Measurements from ENCODE around the gene CYTH1.

Gene CYTH1

DNA sequence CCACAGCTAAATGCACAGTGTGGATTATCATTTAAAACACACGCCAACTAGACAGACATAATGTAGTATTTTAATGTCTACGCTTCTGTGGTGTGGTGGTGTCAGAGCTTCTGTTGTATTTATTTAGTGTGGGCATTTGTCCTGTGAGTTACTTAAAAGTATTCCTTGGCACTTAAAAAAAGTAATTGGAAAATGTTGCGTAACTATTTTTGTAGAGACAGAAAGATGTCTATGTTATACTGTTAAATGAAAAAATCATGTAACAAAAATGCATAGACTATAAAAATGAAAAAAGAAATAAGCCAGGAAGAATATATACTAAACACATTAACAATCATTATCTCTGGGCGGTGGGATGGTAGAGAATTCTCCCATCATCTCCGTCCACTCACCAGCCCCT lies 39.2 kb downstream of the CYTH1 start:
- TF ChIP-seq, protein P1, sequence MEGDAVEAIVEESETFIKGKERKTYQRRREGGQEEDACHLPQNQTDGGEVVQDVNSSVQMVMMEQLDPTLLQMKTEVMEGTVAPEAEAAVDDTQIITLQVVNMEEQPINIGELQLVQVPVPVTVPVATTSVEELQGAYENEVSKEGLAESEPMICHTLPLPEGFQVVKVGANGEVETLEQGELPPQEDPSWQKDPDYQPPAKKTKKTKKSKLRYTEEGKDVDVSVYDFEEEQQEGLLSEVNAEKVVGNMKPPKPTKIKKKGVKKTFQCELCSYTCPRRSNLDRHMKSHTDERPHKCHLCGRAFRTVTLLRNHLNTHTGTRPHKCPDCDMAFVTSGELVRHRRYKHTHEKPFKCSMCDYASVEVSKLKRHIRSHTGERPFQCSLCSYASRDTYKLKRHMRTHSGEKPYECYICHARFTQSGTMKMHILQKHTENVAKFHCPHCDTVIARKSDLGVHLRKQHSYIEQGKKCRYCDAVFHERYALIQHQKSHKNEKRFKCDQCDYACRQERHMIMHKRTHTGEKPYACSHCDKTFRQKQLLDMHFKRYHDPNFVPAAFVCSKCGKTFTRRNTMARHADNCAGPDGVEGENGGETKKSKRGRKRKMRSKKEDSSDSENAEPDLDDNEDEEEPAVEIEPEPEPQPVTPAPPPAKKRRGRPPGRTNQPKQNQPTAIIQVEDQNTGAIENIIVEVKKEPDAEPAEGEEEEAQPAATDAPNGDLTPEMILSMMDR (IDR thresholded peaks at IDR 0.05; ENCODE audit: insufficient read depth, missing control alignments): no peak
- no peak for DNase-seq (ENCODE audit: insufficient read length, low spot score)
- FAIRE-seq: no peak

- DNase-seq (ENCODE audit: insufficient read length, low spot score) (no peak), FAIRE-seq (no peak)
Measured at GRCh38 chr17:78741644-78742284, 40.3 kb downstream of the CYTH1 start.

DNA sequence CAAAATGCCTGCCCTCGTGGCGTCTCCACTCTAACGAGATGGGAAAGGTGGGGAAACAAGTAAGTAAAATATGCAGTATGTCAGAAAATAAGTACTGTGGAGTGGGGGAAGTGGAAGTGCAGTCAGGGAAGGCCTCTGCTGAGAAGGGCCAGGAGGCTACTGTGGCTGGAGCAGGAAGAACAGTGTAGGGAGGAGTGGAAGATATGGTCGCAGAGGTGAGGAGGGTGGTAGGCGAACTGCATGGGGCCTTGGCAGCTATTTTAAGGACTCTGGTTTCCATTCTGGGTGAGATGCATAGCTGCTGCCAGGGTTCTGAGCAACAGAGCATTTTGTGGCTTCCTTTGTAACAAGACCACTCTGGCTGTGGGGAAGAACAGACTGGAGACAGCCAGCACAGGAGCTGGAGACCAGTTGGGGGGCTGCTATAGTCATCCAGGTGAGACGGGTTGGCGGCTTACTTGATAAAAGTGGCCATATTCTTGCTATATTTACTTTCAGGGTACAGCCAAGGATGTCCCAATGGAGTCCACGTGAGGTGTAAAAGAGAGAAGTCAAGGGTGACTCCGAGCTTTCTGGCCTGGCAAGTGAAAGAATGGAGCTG lies 42.6 kb downstream of the CYTH1 start:
- no peak for DNase-seq (ENCODE audit: insufficient read length, low spot score)
- TF ChIP-seq, protein P1 (IDR thresholded peaks at IDR 0.05; ENCODE audit: insufficient read depth, missing control alignments): no peak
- no peak for FAIRE-seq

More at GRCh38 chr17:78741644-78742284, 40.3 kb downstream of the CYTH1 start:
- TF ChIP-seq, protein P1 (IDR thresholded peaks at IDR 0.05; ENCODE audit: insufficient read depth, missing control alignments): no peak

GRCh38 chr17:78738698-78739097 lies 43.4 kb downstream of the CYTH1 start:
- FAIRE-seq (no peak), DNase-seq (ENCODE audit: insufficient read length, low spot score) (no peak)
- TF ChIP-seq, protein P1 (IDR thresholded peaks at IDR 0.05; ENCODE audit: insufficient read depth, missing control alignments): no peak

DNA sequence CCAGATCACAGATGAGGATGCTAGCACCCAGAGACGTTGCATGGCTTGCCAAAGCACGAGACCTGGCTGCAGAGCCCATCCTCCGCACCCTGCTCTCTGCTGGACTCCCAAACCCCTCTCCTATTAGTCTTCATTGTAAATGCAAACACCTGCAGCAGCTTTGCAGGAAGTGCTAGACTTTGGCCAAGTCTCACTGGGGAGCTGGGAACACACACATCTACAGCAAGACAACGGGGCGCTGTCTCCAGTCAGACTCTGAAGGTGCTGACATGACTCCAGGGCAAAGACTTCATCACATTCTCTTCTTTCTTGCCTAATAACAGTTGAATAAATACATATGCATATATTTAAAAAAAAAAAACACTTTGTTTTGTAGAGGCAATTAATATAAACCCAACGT lies 43.8 kb downstream of the CYTH1 start:
- no peak for DNase-seq (ENCODE audit: insufficient read length, low spot score)
- no peak for FAIRE-seq
- TF ChIP-seq, protein P1 (IDR thresholded peaks at IDR 0.05; ENCODE audit: insufficient read depth, missing control alignments): no peak

DNA sequence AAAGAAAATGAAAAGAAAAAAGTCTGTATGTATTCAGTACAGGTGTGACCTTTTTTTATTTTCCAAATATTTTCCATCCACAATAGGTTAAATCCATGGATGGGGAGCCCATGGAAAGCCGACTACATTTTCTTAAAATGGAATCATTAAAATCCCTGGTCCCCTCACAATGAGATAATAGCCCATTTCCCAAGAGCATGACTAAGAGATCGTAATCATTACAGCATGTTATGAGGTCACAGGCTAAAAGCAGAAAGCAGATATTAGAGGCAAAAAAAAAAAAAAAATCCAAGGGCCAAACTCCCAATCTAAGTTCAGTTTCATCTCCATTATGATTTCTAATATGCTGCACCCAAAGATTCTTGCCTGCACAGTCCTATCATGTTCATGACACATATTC lies 44.7 kb downstream of the CYTH1 start:
- no peak for FAIRE-seq
- DNase-seq (ENCODE audit: insufficient read length, low spot score): no peak
- TF ChIP-seq, protein P1 (IDR thresholded peaks at IDR 0.05; ENCODE audit: insufficient read depth, missing control alignments): no peak

- TF ChIP-seq, protein P1 (IDR thresholded peaks at IDR 0.05; ENCODE audit: insufficient read depth, missing control alignments): no peak
- no peak for FAIRE-seq
- DNase-seq (ENCODE audit: insufficient read length, low spot score): no peak
Measured at GRCh38 chr17:78736526-78737079, 45.5 kb downstream of the CYTH1 start.

Data from D721Med (cell line).